ENCODE measurements around the gene FXYD5. TPM values are rescaled to one million over a fixed set of nuclear protein-coding genes. Genes with fewer than 3 reads are reported as not detected.

FXYD5 gene, protein sequence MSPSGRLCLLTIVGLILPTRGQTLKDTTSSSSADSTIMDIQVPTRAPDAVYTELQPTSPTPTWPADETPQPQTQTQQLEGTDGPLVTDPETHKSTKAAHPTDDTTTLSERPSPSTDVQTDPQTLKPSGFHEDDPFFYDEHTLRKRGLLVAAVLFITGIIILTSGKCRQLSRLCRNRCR
- total RNA-seq: 100 to 1,000 TPM; 363 to 466 (median 421) TPM

DNA sequence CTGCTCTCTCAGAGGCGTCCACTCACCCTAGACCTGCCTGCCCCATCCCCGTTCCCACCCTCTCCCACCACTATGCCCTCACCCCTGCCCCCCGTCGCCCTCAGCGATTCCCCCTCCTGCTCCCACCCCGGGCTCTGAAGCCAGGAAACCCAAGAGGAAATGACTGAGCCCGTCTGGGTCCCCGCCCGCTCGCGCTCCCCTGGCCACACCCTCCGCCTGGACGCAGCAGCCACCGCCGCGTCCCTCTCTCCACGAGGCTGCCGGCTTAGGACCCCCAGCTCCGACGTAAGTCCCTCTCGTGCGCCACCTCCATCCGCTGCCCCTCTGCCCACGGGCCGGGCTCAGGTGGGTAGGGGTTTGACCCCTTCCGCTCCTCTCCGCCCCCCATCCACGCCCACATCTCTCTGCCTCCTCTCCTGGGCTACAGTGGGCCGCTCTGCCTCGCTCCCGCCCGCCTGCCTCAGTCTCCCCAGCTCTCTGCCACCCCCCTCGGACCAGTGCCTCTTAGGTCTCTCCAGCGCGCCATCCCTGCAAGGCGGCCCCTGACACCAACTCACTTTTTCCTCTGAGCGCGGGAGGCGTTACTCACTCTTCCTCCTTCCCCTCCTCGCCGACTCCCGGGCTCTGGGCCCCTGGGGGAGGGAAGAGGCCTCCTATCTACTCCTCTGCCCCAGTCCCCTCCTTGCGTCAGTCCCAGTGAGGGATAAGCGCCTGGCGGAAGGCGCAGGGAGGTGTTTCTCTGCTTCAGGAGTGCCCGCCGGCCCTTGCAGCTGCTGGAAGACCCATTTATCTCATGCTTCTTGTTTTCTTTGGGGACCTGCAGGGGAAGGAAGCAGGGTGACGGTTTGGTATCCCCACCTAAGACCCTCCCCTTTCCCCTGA is at the start of gene FXYD5:
FXYD5 (plus strand) TSS at position 211 of the 882 bp plus-strand sequence. CDS start 816 bp downstream, outside the sequence.
- Mint-ChIP-seq H3K27me3 (ENCODE audit: low read depth) (no peaks in the 10 kb centered on the region), H3K4me1 (ENCODE audit: low read depth) (peaks cover 48% of the 10 kb centered on the region)

DNA sequence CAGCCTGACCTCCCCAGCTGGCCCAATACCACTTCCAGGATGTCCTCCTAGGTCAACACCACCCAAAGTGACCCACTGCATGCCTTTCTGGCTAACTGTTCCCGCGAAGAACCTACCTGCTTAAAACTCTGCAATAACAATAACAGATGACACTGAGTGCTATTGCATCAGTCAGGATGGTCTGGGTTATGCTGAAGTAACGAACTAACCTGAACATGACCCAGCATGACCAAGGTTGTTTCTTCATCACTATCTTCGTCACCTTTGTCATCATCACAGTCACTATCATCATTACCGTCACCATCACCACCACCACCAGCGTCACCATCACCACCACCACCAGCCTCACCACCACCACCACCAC is 49.5 kb upstream of the FXYD5 start:
- ATAC-seq (no peak), DNase-seq (no peak)
- no peak overlapping the region for H3K4me3 Mint-ChIP-seq
- no peaks in the 10 kb centered on the region for H3K27me3 Mint-ChIP-seq (ENCODE audit: low read depth)
- H3K4me1 Mint-ChIP-seq (ENCODE audit: low read depth): peaks cover 4% of the 10 kb centered on the region
- H3K36me3 Mint-ChIP-seq (ENCODE audit: insufficient read depth): no peaks in the 10 kb centered on the region
- no peaks in the 10 kb centered on the region for H3K9me3 Mint-ChIP-seq

More for the DNA sequence above, at the start of gene FXYD5:
- Mint-ChIP-seq H3K36me3 (ENCODE audit: insufficient read depth) (peaks cover 30% of the 10 kb centered on the region), H3K9me3 (no peaks in the 10 kb centered on the region), H3K4me3 (peak within 1 kb of the TSS; percentile 99)
- DNase-seq: peak; percentile 84
- ATAC-seq: peak; percentile 81 to 83

DNA sequence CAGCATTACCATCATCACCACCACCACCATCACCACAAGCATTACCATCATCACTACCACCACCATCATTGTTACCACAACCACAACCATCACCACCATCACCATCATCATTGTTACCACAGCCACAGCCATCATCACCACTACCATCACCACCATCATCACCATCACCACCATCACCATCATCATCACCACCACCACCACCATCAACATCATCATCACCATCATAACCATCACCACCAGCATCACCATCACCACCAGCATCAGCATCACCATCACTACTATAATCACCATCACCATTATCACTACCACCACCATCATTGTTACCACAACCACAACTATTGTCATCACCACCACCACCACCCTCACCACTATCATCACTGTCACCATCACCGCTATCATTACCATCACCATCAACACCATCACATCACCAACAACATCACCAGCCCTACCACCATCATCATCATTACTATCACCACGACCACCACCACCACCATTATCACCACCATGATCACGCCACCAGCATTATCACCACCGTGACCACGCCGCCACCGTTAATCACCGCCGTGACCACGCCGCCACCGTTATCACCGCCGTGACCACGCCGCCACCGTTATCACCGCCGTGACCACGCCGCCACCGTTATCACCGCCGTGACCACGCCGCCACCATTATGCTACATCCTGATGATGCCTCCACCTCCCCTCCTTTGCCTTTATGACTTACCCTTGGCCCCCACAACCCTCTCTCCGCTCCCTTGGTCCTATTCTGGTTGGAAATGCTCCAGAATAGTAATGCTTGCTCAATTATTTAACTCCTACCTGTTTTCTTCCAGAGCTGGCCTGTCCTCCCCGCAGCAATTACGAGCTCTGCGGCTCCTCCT is 48.9 kb upstream of the FXYD5 start:
- H3K36me3 Mint-ChIP-seq (ENCODE audit: insufficient read depth): no peaks in the 10 kb centered on the region
- no peaks in the 10 kb centered on the region for H3K9me3 Mint-ChIP-seq
- H3K4me3 Mint-ChIP-seq: no peak overlapping the region
- H3K27me3 Mint-ChIP-seq (ENCODE audit: low read depth): no peaks in the 10 kb centered on the region
- ATAC-seq: peak; percentile 18 to 28
- peaks cover 4% of the 10 kb centered on the region for H3K4me1 Mint-ChIP-seq (ENCODE audit: low read depth)
- no peak for DNase-seq

DNA sequence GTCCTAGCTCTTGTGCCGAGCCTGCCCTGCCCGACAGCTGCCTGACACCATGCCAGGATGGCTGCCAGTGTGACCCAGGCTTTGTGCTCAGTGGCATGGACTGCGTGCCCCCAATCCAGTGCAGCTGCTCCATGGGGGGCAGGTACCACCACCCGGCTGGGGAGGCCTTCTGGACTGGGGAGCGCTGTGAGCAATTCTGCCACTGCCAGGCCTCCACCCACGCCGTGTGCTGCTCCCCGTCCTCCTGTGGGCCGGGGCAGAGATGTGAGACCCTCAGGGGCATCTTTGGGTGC is 48.3 kb upstream of the FXYD5 start:
- Mint-ChIP-seq H3K27me3 (ENCODE audit: low read depth) (no peaks in the 10 kb centered on the region), H3K9me3 (no peaks in the 10 kb centered on the region), H3K4me1 (ENCODE audit: low read depth) (peaks cover 4% of the 10 kb centered on the region), H3K36me3 (ENCODE audit: insufficient read depth) (no peaks in the 10 kb centered on the region), H3K4me3 (no peak overlapping the region)
- DNase-seq: no peak
- ATAC-seq: no peak

DNA sequence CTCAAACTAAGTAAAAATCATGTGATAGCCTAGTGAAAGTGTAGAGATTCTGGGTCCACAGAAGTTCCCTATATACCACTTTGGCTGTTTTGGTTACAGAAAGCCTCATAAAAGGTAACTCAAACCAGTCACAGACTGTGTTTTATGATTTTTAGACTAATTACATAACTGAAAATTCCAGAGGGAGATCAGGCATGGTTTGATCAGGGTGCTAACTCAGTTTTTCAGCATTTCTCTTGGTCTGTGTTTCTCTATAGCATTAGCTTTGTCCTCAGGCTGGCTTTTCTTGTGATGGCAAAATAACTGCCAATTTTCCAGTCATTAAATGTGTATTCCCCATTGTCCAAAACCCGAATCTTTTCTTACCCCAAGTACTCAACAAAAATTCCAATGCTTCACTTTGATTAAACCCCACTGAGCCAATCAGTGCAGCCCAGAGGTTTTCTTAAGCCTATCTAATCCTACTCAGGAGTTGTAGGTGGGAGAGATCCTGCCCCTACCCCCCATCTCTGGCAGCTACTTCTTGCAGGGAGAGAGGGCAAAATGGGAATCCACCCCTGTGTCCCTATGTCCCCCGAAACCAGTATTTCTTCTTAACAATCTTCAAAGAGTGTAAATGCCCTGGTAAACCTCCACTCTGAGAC is 47.5 kb upstream of the FXYD5 start:
- ATAC-seq (no peak), DNase-seq (no peak)
- Mint-ChIP-seq H3K9me3 (no peaks in the 10 kb centered on the region), H3K4me3 (no peak overlapping the region), H3K4me1 (ENCODE audit: low read depth) (peaks cover 4% of the 10 kb centered on the region), H3K27me3 (ENCODE audit: low read depth) (peaks cover 3% of the 10 kb centered on the region), H3K36me3 (ENCODE audit: insufficient read depth) (no peaks in the 10 kb centered on the region)

DNA sequence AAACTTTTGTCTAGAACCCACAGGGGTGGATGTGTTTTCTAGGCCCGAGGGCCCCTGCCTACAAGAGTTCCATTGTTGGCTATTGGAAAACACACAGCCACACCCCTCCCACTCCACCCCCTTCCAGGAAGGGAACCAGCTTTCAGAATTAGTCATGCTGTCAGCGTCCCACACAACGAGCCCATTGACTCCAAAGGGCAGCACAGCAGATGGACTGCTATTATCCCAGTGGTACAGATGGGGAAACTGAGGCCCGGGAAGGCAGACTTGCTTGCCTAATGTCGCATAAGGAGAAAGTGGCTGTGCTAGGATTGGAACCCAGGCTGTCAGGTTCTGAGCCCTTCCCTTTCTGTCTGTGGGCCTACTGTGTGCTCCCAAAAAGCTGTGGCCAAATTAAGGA is 47.0 kb upstream of the FXYD5 start:
- H3K36me3 Mint-ChIP-seq (ENCODE audit: insufficient read depth): no peaks in the 10 kb centered on the region

DNA sequence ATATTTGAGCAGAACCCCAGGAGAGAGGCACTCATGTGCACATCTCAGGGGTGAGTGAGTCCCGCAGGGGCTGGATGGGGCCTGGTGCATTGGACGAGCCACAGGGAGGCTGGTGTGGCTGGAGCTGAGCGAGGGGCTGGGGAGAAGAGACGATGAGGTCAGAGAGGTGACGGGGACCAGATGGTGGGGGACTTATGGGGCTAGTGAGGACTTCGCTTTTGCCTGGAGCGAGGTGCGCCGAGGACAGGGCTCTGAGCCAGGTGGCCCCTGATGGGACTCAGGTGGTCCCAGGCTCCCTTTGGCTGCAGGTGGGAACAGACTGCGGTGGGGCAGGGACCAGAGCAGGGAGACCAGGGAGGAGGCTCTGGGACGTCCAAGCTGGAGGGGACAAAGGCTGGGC is 45.8 kb upstream of the FXYD5 start:
- no peaks in the 10 kb centered on the region for H3K9me3 Mint-ChIP-seq

More for the DNA sequence above, 47.0 kb upstream of the FXYD5 start:
- Mint-ChIP-seq H3K27me3 (ENCODE audit: low read depth) (peaks cover 3% of the 10 kb centered on the region), H3K4me3 (no peak overlapping the region), H3K4me1 (ENCODE audit: low read depth) (peaks cover 4% of the 10 kb centered on the region), H3K9me3 (no peaks in the 10 kb centered on the region)
- DNase-seq: no peak
- no peak for ATAC-seq

DNA sequence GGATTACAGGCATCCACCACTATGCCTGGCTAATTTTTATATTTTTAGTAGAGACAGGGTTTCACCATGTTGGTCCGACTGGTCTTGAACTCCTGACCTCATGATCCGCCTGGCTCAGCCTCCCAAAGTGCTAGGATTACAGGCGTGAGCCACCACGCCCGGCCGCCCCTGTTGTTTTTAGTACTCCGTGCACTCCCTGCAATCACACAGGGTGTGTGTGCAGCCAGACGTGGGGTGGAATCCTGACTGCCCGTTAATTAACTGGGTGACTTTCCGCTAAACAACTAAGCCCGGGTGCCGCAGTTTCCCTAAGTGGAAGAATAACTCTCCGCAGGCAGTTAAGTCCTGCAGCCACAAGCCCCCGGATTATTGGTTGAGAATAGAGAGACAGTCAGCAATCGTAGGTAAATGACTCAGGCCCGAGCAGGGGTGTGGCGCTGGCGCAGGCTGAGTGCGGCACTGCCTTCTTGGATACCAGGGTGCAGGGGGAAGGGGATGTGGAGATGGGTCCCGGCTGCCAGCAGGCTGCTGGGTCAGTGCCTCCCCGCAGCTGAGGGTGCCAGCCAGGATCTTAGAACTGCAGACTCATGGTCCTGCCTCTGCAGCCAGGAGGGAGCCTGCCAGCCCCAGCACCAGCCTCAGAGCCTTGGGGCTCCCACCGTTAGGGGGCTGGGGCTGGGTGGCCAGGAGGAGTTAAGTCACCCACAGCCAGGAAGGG is 45.0 kb upstream of the FXYD5 start:
- peaks cover 6% of the 10 kb centered on the region for H3K4me1 Mint-ChIP-seq (ENCODE audit: low read depth)
- H3K9me3 Mint-ChIP-seq: no peaks in the 10 kb centered on the region
- ATAC-seq (no peak), DNase-seq (no peak)
- no peak overlapping the region for H3K4me3 Mint-ChIP-seq
- H3K36me3 Mint-ChIP-seq (ENCODE audit: insufficient read depth): no peaks in the 10 kb centered on the region
- H3K27me3 Mint-ChIP-seq (ENCODE audit: low read depth): peaks cover 3% of the 10 kb centered on the region

More for the DNA sequence above, 45.8 kb upstream of the FXYD5 start:
- Mint-ChIP-seq H3K36me3 (ENCODE audit: insufficient read depth) (no peaks in the 10 kb centered on the region), H3K4me3 (no peak overlapping the region), H3K4me1 (ENCODE audit: low read depth) (peaks cover 4% of the 10 kb centered on the region), H3K27me3 (ENCODE audit: low read depth) (peaks cover 3% of the 10 kb centered on the region)
- DNase-seq (no peak), ATAC-seq (no peak)

DNA sequence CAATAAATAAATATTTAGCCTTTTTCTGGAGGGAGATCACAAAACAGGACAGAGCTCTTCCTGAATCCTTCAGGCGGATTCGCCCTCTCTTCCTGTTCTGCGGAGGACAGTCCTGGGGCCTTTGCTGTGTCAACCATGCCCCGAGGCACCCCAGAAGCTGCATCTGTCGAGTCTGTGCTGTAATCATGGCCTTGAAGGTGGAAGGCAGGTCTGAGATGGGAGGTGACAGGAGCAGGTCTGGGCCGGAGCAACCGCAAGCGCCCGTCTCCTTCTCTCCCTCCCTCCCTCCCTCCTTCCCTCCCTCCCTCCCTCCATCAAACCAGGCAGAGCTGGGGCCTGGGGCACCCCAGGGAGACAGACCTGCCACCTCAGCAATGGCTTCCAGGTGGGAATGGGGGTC is 43.6 kb upstream of the FXYD5 start:
- Mint-ChIP-seq H3K4me3 (no peak overlapping the region), H3K27me3 (ENCODE audit: low read depth) (peaks cover 4% of the 10 kb centered on the region), H3K36me3 (ENCODE audit: insufficient read depth) (no peaks in the 10 kb centered on the region), H3K9me3 (no peaks in the 10 kb centered on the region), H3K4me1 (ENCODE audit: low read depth) (peaks cover 10% of the 10 kb centered on the region)
- ATAC-seq: no peak
- no peak for DNase-seq

DNA sequence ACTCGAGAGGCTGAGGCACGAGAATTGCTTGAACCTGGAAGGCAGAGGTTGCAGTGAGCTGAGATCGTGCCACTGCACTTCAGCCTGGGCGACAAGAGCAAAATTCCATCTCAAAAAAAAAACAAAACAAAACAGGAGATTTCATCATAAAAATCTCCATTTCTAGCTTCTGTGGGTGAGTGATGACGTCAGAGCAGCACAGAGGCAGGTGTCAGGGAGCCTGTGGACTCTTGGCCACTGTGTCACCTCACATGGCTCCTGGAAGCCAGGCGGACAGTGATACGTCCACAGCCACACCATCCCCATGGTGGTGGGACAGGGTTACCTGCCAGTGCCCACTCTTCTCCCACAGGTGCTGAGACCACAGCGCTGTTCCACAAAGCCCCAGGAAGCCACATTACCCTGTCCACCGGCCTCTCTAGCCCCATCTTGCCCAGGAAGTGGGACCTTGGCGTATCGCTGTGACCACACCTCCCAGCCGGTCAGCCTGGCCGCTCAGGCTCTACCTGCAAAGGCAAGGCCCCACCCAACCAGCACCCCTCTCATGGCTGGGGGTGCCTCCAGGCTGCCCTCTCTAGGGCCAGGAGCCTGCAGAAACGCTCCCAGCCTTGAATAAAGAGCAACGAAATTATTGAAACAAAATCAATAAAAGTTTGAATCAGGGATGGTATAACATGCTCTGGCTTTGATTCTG is 41.4 kb upstream of the FXYD5 start:
- H3K36me3 Mint-ChIP-seq (ENCODE audit: insufficient read depth): no peaks in the 10 kb centered on the region

DNA sequence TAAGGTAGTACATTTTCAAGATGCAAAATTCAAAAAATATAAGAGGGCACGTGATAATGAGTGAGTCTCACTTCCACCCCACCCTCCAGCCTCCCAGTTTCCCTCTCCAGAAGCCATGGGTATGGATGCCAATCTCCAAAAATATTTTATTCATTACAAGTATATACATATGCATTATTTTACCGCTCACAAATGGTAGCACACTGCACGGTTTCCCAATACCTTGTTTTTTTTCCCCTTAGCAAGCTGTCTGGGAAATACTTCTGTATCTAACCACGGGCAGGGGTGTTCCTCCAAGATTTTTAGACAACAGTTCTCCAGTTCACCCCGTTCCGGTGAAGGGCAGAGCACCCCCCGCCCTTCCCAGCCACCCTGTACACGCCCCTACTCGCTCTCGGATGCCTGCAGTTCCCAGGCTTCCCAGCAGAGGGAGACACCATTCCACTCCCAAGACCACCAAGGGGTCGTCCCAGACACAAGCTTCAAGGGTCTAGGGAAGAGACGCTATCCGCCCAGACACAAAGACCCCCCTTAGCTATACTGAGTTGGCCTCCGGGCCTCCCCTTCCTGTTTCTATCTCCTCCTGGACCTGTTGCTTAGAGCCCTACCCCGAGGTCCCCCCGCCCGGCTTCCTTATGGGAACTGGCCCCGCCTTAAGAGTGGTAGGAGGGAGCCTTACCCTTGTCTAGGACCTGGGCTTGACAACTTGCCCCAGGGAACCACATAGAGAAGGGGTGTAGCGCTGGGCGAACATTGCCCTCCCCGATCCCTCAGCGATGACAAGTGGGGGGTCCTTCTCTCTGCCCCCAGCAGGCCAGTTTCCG is 40.0 kb upstream of the FXYD5 start:
- ATAC-seq: peak; percentile 83 to 89
- Mint-ChIP-seq H3K4me3 (no peak overlapping the region), H3K4me1 (ENCODE audit: low read depth) (peaks cover 6% of the 10 kb centered on the region), H3K36me3 (ENCODE audit: insufficient read depth) (no peaks in the 10 kb centered on the region), H3K9me3 (no peaks in the 10 kb centered on the region), H3K27me3 (ENCODE audit: low read depth) (peaks cover 7% of the 10 kb centered on the region)
- peak; percentile 66 for DNase-seq

More for the DNA sequence above, 41.4 kb upstream of the FXYD5 start:
- H3K4me1 Mint-ChIP-seq (ENCODE audit: low read depth): peaks cover 6% of the 10 kb centered on the region
- DNase-seq (no peak), ATAC-seq (no peak)
- no peaks in the 10 kb centered on the region for H3K9me3 Mint-ChIP-seq
- H3K4me3 Mint-ChIP-seq: no peak overlapping the region
- peaks cover 7% of the 10 kb centered on the region for H3K27me3 Mint-ChIP-seq (ENCODE audit: low read depth)

DNA sequence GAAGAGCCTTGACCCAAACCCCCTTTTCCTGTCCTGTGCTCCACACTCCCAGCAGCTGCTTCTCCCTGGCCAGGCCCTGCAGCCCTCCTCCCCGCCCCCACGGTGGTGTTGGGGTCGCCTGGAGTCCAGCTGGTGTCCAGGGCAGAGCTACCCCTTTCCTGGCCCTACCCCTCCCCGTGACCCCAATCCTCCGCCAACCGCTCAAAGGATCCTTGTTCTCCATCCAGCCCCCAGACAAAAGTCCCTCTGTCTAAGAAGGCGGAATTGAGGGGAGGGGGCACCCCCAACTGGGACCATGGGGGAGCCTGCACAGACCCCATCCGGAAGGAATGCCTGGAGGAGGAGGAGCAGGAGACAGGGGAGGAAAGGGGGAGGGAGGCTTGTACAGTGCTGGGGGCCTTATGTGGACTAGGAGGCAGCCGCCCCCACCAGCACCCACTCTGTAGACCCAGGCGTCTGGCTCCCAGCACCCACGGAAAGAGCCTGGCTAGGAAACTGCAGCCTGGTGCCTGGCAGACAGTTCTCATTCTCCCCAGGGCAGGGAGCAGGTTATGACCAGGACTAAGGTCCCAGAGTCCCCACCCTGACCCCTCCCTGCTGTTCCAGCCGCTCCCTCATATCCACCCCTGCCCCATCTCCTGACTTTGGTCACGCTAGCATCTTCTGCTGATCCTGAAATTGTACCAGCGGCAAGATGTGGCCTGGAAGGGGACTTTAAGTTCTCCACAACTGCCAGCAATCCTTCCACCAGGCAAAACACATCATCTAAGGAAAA is 39.2 kb upstream of the FXYD5 start, which contains the start of gene FXYD3:
FXYD3 (plus strand) TSS at position 647 of the 775 bp plus-strand sequence. CDS start 3,554 bp downstream, outside the sequence.
- ATAC-seq (no peak), DNase-seq (no peak)
- peaks cover 6% of the 10 kb centered on the region for H3K4me1 Mint-ChIP-seq (ENCODE audit: low read depth)

More for the DNA sequence above, 39.2 kb upstream of the FXYD5 start, which contains the start of gene FXYD3:
- H3K4me3 Mint-ChIP-seq: no peak within 1 kb of the TSS
- no peaks in the 10 kb centered on the region for H3K9me3 Mint-ChIP-seq
- H3K27me3 Mint-ChIP-seq (ENCODE audit: low read depth): peaks cover 7% of the 10 kb centered on the region
- H3K36me3 Mint-ChIP-seq (ENCODE audit: insufficient read depth): no peaks in the 10 kb centered on the region

Measured in activated T-cell treated with anti-CD3 and anti-CD28 coated beads, Interleukin-2, amount 50 U/mL, for 4 hours (primary cell).